Osteocyte (in vitro differentiated cells): ENCODE measurements around the gene NDST1. TPM values are rescaled to one million over a fixed set of nuclear protein-coding genes. Genes with fewer than 3 reads are reported as not detected.

Experiments
- DNase-seq: peaks from one replicate; pipeline ENCODE4 v3.0.0; 2021; ENCODE audit warnings: mixed read lengths; ENCODE audit not compliant: unreplicated experiment; ENCODE audit errors: extremely low spot score
- H3K27ac Mint-ChIP-seq: one replicate; pipeline ENCODE4 v1.8.0; 2021; ENCODE audit warnings: mild to moderate bottlenecking, mixed read lengths; ENCODE audit not compliant: unreplicated experiment
- H3K27me3 Mint-ChIP-seq: one replicate; pipeline ENCODE4 v1.8.0; 2021; ENCODE audit warnings: mixed read lengths; ENCODE audit not compliant: unreplicated experiment
- H3K36me3 Mint-ChIP-seq: one replicate; pipeline ENCODE4 v1.8.0; 2021; ENCODE audit warnings: mixed read lengths; ENCODE audit not compliant: unreplicated experiment
- H3K4me1 Mint-ChIP-seq: one replicate; pipeline ENCODE4 v1.8.0; 2021; ENCODE audit warnings: mixed read lengths; ENCODE audit not compliant: unreplicated experiment
- H3K4me3 Mint-ChIP-seq: one replicate; pipeline ENCODE4 v1.8.0; 2021; ENCODE audit warnings: mild to moderate bottlenecking, moderate library complexity, mixed read lengths; ENCODE audit not compliant: unreplicated experiment
- H3K9me3 Mint-ChIP-seq: one replicate; pipeline ENCODE4 v1.8.0; 2021; ENCODE audit warnings: mixed read lengths; ENCODE audit not compliant: unreplicated experiment
- total RNA-seq: library from RNA; stranded (reverse); gene quantifications from 2 replicates; pipeline ENCODE4 v1.2.1, GENCODE V29; 2021
- TF ChIP-seq, protein P1 (sequence below): fragments of 200-600 bp; sonication (generic); IDR thresholded peaks from 2 replicates; pipeline ENCODE4 v1.5.0; 2021; ENCODE audit warnings: antibody characterized with exemption, mild to moderate bottlenecking, moderate library complexity

Gene NDST1
- total RNA-seq, 1 donor from 2014 or later: 110 TPM

- Mint-ChIP-seq H3K27ac (no peak overlapping the region), H3K36me3 (no peaks in the 10 kb centered on the region), H3K4me3 (no peak overlapping the region), H3K4me1 (peaks cover 58% of the 10 kb centered on the region), H3K27me3 (no peaks in the 10 kb centered on the region), H3K9me3 (no peaks in the 10 kb centered on the region)
- TF ChIP-seq, protein P1, sequence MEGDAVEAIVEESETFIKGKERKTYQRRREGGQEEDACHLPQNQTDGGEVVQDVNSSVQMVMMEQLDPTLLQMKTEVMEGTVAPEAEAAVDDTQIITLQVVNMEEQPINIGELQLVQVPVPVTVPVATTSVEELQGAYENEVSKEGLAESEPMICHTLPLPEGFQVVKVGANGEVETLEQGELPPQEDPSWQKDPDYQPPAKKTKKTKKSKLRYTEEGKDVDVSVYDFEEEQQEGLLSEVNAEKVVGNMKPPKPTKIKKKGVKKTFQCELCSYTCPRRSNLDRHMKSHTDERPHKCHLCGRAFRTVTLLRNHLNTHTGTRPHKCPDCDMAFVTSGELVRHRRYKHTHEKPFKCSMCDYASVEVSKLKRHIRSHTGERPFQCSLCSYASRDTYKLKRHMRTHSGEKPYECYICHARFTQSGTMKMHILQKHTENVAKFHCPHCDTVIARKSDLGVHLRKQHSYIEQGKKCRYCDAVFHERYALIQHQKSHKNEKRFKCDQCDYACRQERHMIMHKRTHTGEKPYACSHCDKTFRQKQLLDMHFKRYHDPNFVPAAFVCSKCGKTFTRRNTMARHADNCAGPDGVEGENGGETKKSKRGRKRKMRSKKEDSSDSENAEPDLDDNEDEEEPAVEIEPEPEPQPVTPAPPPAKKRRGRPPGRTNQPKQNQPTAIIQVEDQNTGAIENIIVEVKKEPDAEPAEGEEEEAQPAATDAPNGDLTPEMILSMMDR: no peak
- DNase-seq: no peak
Measured at GRCh38 chr5:150503386-150503785, 4.5 kb upstream of the NDST1 start.

- Mint-ChIP-seq H3K9me3 (no peaks in the 10 kb centered on the region), H3K36me3 (no peaks in the 10 kb centered on the region), H3K4me1 (peaks cover 57% of the 10 kb centered on the region), H3K4me3 (no peak overlapping the region), H3K27me3 (no peaks in the 10 kb centered on the region), H3K27ac (peak overlapping the region; percentile 24)
- no peak for DNase-seq
- TF ChIP-seq, protein P1: no peak
Measured at GRCh38 chr5:150503977-150504620, 3.8 kb upstream of the NDST1 start.

DNA sequence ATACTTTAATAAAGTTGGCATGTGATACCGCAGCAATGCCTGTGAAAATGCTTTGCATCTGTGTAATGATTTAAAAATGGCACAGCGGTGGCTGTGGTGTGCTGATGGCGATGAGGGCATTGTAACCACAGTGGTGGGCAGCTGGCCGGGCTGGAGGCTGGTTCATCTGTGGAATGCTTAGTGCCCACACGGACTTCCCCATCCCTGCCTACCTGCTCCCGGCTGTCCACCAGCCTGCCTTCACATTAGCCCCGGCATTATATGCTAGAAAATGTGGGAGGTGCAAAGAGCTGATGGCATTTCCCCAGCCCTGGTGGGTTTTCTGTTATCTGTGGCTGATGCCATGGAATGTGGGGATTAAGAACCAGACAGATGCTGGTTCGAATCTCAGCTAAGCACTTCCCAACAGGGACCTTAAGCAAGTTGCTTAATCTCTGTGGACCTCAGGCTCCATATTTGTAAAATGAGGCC is 2.9 kb upstream of the NDST1 start:
- H3K27me3 Mint-ChIP-seq: no peaks in the 10 kb centered on the region
- H3K4me1 Mint-ChIP-seq: peaks cover 52% of the 10 kb centered on the region

GRCh38 chr5:150505816-150506215 is 2.1 kb upstream of the NDST1 start:
- no peaks in the 10 kb centered on the region for H3K27me3 Mint-ChIP-seq
- TF ChIP-seq, protein P1: no peak
- H3K27ac Mint-ChIP-seq: no peak overlapping the region
- no peak overlapping the region for H3K4me3 Mint-ChIP-seq
- peaks cover 56% of the 10 kb centered on the region for H3K4me1 Mint-ChIP-seq
- H3K9me3 Mint-ChIP-seq: no peaks in the 10 kb centered on the region
- no peak for DNase-seq
- no peaks in the 10 kb centered on the region for H3K36me3 Mint-ChIP-seq

More for the DNA sequence above, 2.9 kb upstream of the NDST1 start:
- H3K9me3 Mint-ChIP-seq: no peaks in the 10 kb centered on the region
- H3K4me3 Mint-ChIP-seq: no peak overlapping the region
- TF ChIP-seq, protein P1: no peak
- no peak for DNase-seq
- no peak overlapping the region for H3K27ac Mint-ChIP-seq
- no peaks in the 10 kb centered on the region for H3K36me3 Mint-ChIP-seq

GRCh38 chr5:150506571-150507473 is 1.1 kb upstream of the NDST1 start:
- Mint-ChIP-seq H3K4me3 (no peak overlapping the region), H3K9me3 (no peaks in the 10 kb centered on the region), H3K27ac (no peak overlapping the region), H3K27me3 (no peaks in the 10 kb centered on the region), H3K36me3 (no peaks in the 10 kb centered on the region), H3K4me1 (peaks cover 58% of the 10 kb centered on the region)
- TF ChIP-seq, protein P1: no peak
- DNase-seq: no peak
